KMS-11 (cell line): ENCODE results near the gene USH2A.

ENCODE experiments used
- H2AFZ ChIP-seq: fragments of 200-600 bp; sonication (generic); 2 replicates; pipeline ENCODE4 v1.6.1; 2016; ENCODE audit warnings: antibody characterized with exemption, mixed run types, low read depth
- H3K27ac ChIP-seq: fragments of 200-600 bp; sonication (generic); 2 replicates; pipeline ENCODE4 v1.6.1; 2016; ENCODE audit warnings: mild to moderate bottlenecking, mixed run types
- H3K27me3 ChIP-seq: fragments of 200-600 bp; sonication (generic); 2 replicates; pipeline ENCODE4 v1.6.1; 2017; ENCODE audit warnings: mild to moderate bottlenecking, low read depth, mixed run types, moderate library complexity; ENCODE audit not compliant: insufficient read depth
- H3K36me3 ChIP-seq: fragments of 200-600 bp; sonication (generic); 2 replicates; pipeline ENCODE4 v1.6.1; 2017; ENCODE audit warnings: mild to moderate bottlenecking, mixed run types; ENCODE audit not compliant: insufficient read depth
- H3K4me1 ChIP-seq: fragments of 200-600 bp; sonication (generic); 2 replicates; pipeline ENCODE4 v1.6.1; 2016; ENCODE audit warnings: mild to moderate bottlenecking, low read depth, mixed run types; ENCODE audit not compliant: poor library complexity, severe bottlenecking
- H3K4me2 ChIP-seq: fragments of 200-600 bp; sonication (generic); 2 replicates; pipeline ENCODE4 v1.7.0; 2016; ENCODE audit warnings: mild to moderate bottlenecking, mixed run types
- H3K4me3 ChIP-seq: fragments of 200-600 bp; sonication (generic); IDR thresholded peaks from 2 replicates; pipeline ENCODE4 v1.6.1; 2017; ENCODE audit warnings: low read depth, low read length, mixed read lengths; ENCODE audit not compliant: insufficient read depth
- H3K79me2 ChIP-seq: fragments of 200-600 bp; sonication (generic); 2 replicates; pipeline ENCODE4 v1.6.1; 2016; ENCODE audit warnings: low read depth, mixed run types; ENCODE audit not compliant: insufficient read depth
- H3K9ac ChIP-seq: fragments of 200-600 bp; sonication (generic); 2 replicates; pipeline ENCODE4 v1.6.1; 2016; ENCODE audit warnings: mild to moderate bottlenecking, mixed run types
- H4K20me1 ChIP-seq: fragments of 200-600 bp; sonication (generic); 2 replicates; pipeline ENCODE4 v1.6.1; 2016; ENCODE audit warnings: mild to moderate bottlenecking, mixed run types; ENCODE audit not compliant: insufficient read depth
- TF ChIP-seq, protein P1 (sequence below): fragments of 200-600 bp; sonication (generic); conservative IDR thresholded peaks from 2 replicates; pipeline ENCODE4 v1.6.1; 2017; ENCODE audit warnings: low read depth, mild to moderate bottlenecking, antibody characterized with exemption, low read length, moderate library complexity, mixed read lengths

USH2A gene

DNA sequence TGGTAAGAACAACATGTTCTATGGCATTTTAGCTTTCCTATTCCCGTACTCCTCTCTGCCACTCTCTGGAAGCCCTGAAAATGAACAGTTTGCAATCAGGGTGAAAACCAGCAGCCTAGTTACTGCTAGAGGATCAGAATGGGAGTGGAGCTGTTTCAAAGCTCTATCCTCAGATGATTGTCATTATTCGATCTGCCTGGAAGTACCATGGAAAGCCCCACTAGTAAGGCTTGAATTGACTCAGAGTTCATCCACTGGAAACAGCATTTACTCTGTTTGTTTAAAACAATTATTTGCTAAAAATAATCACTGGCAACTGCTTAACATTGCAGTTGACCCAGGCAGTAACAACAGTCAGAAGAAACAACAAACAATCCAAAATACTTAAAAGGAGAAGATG, 91.2 kb downstream of the USH2A start:
- Histone ChIP-seq H3K4me2 (no peak overlapping the region), H3K27me3 (no peaks in the 10 kb centered on the region), H3K36me3 (no peaks in the 10 kb centered on the region), H3K4me3 (no peak overlapping the region), H2AFZ (no peak overlapping the region), H3K4me1 (no peaks in the 10 kb centered on the region), H4K20me1 (no peaks in the 10 kb centered on the region), H3K27ac (no peak overlapping the region), H3K9ac (no peak overlapping the region), H3K79me2 (no peaks in the 10 kb centered on the region)
- TF ChIP-seq, protein P1, sequence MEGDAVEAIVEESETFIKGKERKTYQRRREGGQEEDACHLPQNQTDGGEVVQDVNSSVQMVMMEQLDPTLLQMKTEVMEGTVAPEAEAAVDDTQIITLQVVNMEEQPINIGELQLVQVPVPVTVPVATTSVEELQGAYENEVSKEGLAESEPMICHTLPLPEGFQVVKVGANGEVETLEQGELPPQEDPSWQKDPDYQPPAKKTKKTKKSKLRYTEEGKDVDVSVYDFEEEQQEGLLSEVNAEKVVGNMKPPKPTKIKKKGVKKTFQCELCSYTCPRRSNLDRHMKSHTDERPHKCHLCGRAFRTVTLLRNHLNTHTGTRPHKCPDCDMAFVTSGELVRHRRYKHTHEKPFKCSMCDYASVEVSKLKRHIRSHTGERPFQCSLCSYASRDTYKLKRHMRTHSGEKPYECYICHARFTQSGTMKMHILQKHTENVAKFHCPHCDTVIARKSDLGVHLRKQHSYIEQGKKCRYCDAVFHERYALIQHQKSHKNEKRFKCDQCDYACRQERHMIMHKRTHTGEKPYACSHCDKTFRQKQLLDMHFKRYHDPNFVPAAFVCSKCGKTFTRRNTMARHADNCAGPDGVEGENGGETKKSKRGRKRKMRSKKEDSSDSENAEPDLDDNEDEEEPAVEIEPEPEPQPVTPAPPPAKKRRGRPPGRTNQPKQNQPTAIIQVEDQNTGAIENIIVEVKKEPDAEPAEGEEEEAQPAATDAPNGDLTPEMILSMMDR, result no peak

DNA sequence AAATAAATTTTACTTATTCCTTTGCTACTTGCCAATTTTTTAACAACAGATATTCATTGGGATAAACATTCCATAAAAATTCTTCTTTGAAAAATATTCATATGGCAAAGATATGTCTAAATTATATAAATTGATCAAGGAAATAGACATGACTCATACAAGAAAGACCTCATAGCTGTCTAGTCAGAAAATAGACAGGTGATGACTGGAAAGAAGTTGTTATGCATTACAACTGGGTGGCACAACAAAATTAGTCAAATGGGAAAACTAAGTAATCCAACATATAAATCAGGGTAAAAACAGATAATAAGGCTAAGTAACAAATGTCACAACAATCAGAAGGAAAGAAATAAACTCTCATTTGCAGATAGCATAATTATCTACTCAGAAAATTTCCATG, 92.0 kb downstream of the USH2A start:
- no peak overlapping the region for H2AFZ ChIP-seq
- H3K36me3 ChIP-seq, result no peaks in the 10 kb centered on the region
- no peaks in the 10 kb centered on the region for H3K79me2 ChIP-seq
- H3K4me3 ChIP-seq, result no peak overlapping the region
- H3K27ac ChIP-seq, result no peak overlapping the region
- no peaks in the 10 kb centered on the region for H3K4me1 ChIP-seq
- no peak overlapping the region for H3K9ac ChIP-seq
- H4K20me1 ChIP-seq, result no peaks in the 10 kb centered on the region
- H3K27me3 ChIP-seq, result no peaks in the 10 kb centered on the region
- no peak overlapping the region for H3K4me2 ChIP-seq
- TF ChIP-seq, protein P1, result no peak

DNA sequence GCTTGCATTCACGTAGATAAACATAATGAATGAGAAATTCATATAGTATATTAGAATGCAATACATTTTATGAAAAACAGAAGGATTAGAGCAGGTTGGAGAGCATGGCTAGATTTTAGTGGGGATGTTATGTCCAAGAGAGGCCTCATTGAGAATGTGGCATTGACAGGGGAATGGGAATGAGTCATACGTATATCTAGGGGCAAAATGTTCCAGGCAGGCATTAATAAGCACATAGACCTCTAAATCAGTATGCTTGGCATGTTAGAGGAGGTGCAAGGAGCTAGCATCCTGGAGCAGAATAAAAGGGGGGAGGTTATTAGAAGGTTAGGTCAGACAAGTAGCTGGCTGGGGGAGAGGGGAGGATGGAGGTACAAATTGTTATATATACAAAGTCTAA, 93.0 kb downstream of the USH2A start:
- H3K4me1 ChIP-seq, result no peaks in the 10 kb centered on the region
- H3K9ac ChIP-seq, result no peak overlapping the region
- no peak overlapping the region for H2AFZ ChIP-seq
- H3K4me2 ChIP-seq, result no peak overlapping the region
- H4K20me1 ChIP-seq, result no peaks in the 10 kb centered on the region
- no peaks in the 10 kb centered on the region for H3K79me2 ChIP-seq
- H3K36me3 ChIP-seq, result no peaks in the 10 kb centered on the region
- TF ChIP-seq, protein P1, result no peak
- H3K4me3 ChIP-seq, result no peak overlapping the region
- H3K27me3 ChIP-seq, result no peaks in the 10 kb centered on the region
- no peak overlapping the region for H3K27ac ChIP-seq

DNA sequence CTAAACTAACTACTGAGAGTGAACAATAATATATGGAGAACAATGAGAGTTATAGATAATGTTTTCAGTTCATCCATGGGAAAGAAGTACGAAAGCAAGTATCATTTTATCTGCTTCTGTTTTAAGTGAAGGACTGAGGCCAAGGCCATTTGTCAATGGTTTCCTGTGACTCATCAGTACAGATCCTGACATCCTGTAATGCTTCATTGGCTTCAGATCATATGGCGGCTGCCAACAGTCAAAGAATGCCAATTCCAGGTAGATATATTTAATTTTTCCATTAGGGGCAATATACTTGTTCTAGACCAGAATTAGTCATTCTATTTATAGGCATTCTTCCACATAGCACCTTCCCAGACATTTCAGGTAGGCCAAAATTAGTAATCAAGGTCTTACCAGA, 97.3 kb downstream of the USH2A start:
- Histone ChIP-seq H3K4me3 (no peak overlapping the region), H3K79me2 (no peaks in the 10 kb centered on the region), H2AFZ (no peak overlapping the region), H3K9ac (no peak overlapping the region), H3K4me1 (no peaks in the 10 kb centered on the region), H3K27ac (no peak overlapping the region), H3K36me3 (no peaks in the 10 kb centered on the region), H3K4me2 (no peak overlapping the region), H4K20me1 (no peaks in the 10 kb centered on the region), H3K27me3 (no peaks in the 10 kb centered on the region)
- TF ChIP-seq, protein P1, result no peak

DNA sequence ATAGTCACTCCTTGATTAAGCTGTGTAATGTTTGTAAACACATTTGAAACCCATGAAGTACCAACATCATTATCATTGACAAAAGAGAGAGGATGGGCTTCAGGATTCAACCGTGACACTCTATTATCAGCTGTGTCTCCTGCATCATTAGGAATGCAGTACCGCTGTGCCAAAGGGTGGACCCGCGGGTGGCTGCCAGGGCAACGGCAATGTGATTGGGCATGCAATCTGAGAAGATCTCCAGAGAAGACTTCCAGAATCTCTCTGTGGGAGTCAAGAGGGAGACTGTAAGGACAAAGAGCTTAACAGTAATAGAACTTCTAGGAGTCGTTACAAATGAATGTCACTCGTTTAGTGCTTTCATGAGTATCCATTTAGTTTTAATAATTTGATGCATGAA, 97.9 kb downstream of the USH2A start:
- no peak overlapping the region for H3K4me2 ChIP-seq
- no peaks in the 10 kb centered on the region for H3K27me3 ChIP-seq
- H3K4me3 ChIP-seq, result no peak overlapping the region
- H3K27ac ChIP-seq, result no peak overlapping the region
- no peaks in the 10 kb centered on the region for H3K36me3 ChIP-seq
- no peak overlapping the region for H2AFZ ChIP-seq
- H3K9ac ChIP-seq, result no peak overlapping the region
- no peaks in the 10 kb centered on the region for H3K4me1 ChIP-seq
- H3K79me2 ChIP-seq, result no peaks in the 10 kb centered on the region
- TF ChIP-seq, protein P1, result no peak
- H4K20me1 ChIP-seq, result no peaks in the 10 kb centered on the region
